Measurements from ENCODE around the gene SNCAIP.

GRCh38 chr5:122426301-122426700 is 114.3 kb downstream of the SNCAIP start:
- TF ChIP-seq CREB5 (CRISPR knock-in tag; IDR thresholded peaks at IDR 0.05; ENCODE audit: low read depth): no peak
- TF ChIP-seq ARNTL (CRISPR knock-in tag; IDR thresholded peaks at IDR 0.05; ENCODE audit: borderline replicate concordance, low read depth): no peak
- TF ChIP-seq RARB (CRISPR knock-in tag; IDR thresholded peaks at IDR 0.05): no peak
- TF ChIP-seq PATZ1 (CRISPR knock-in tag; IDR thresholded peaks at IDR 0.05; ENCODE audit: borderline replicate concordance): no peak
- TF ChIP-seq ZFP30 (CRISPR knock-in tag; IDR thresholded peaks at IDR 0.05): no peak
- TF ChIP-seq PPARA (CRISPR knock-in tag; IDR thresholded peaks at IDR 0.05; ENCODE audit: borderline replicate concordance): no peak
- no peak for TF ChIP-seq ZC3H10 (CRISPR knock-in tag; IDR thresholded peaks at IDR 0.05)
- TF ChIP-seq ZNF70 (CRISPR knock-in tag; IDR thresholded peaks at IDR 0.05): no peak

Data from SK-N-SH treated with all-trans-retinoic acid at 6 μM for 48 hours (cell line).